ENCODE data around the gene SMG6.

SMG6 gene

DNA sequence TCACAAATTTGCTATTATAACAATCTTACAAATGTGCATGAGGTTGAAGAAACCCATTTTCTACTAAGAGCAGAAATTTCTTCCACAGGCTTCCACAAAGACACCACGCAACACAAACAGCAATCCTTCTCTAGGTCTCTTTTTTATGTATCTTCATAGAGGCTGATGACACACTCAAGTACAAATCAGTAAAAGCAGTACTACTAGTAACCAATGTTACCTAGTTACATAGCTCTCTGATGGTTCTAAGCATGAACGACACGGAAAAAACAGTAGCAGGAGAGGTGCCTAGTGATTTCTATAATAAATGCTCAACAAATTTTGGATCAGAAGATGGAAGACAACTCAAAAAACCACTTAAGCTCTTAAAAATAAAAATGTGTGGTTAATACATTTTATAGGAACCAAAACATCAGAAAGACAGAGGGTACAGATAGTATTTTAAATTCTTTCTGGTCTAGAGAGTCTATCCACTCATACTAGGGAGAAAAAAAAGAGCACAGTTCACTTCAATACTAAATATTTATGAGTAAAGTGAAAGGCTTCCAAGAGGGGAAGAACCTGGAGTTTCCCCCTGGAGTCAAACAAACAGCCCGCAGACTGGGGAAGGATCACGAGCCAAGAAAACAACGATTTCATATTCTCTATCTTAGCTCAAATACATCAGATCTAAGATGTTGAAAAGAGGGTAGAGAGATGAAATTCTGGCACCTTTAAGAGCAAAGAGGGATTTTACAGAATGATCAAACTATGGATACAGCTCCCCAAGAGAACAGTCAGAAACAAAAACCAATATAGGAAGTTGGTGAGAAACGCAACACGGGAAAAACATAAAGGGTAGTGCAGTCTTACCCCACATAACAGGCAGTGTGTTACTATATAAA, 40.2 kb downstream of the SMG6 start:
- ChIA-PET CTCF (interaction anchor here (0.6 to 3.2 kb wide), 12 partner anchors 11 to 377 kb away, joined by 3 to 21 read pairs (median 4); partner anchors contain the start of gene HIC1), POLR2A (interaction anchor here (0.5 to 0.8 kb wide), 3 partner anchors 14 to 240 kb away, joined by 3 to 5 read pairs (median 4); partner anchors contain the start of genes SMG6 and SRR)
- no peak for TF ChIP-seq HIC1 (tag by site-specific recombination; IDR thresholded peaks at IDR 0.05)
- no peak overlapping the region for H3K27ac ChIP-seq (ENCODE audit: extremely low read depth, low read depth, low read length)
- H3K9me3 ChIP-seq (ENCODE audit: control insufficient read depth, insufficient read depth, low read depth, low read length): no peaks in the 10 kb centered on the region
- H3K4me3 ChIP-seq (ENCODE audit: low read depth, low read length): no peak overlapping the region
- peaks cover 14% of the 10 kb centered on the region for H3K4me1 ChIP-seq (ENCODE audit: control insufficient read depth, insufficient read depth, low read length)
- H3K36me3 ChIP-seq (ENCODE audit: control insufficient read depth in 2 of 2, insufficient read depth in 1 of 2, low read length in 2 of 2): peaks cover 19 to 35% of the 10 kb centered on the region in 2 experiments

DNA sequence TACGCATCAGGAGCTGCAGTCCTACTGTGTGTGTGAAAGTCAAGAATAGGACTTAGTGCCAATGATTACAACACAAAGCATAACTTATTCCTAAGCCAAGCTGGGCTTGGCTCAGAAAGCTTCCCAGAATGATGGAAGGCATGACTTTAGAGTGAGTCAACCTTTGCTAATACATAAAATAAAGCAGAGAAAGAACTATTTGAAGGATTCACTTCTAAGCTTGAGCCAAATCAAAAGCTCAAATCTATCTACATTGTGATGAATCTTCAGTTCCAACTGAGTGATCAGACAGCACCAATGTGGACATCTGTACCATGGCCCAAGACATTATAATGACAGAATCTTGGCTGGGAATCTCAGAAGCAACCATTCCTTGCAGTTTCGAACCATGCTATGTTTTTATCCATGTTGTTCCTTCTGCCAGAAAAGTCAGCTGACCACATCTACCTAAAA, 41.4 kb downstream of the SMG6 start:
- Histone ChIP-seq H3K4me3 (ENCODE audit: low read depth, low read length) (no peak overlapping the region), H3K9me3 (ENCODE audit: control insufficient read depth, insufficient read depth, low read depth, low read length) (no peaks in the 10 kb centered on the region), H3K4me1 (ENCODE audit: control insufficient read depth, insufficient read depth, low read length) (peaks cover 14% of the 10 kb centered on the region), H3K27ac (ENCODE audit: extremely low read depth, low read depth, low read length) (no peak overlapping the region), H3K36me3 (ENCODE audit: control insufficient read depth in 2 of 2, insufficient read depth in 1 of 2, low read length in 2 of 2) (peaks cover 12 to 34% of the 10 kb centered on the region in 2 experiments)
- TF ChIP-seq, protein P1, sequence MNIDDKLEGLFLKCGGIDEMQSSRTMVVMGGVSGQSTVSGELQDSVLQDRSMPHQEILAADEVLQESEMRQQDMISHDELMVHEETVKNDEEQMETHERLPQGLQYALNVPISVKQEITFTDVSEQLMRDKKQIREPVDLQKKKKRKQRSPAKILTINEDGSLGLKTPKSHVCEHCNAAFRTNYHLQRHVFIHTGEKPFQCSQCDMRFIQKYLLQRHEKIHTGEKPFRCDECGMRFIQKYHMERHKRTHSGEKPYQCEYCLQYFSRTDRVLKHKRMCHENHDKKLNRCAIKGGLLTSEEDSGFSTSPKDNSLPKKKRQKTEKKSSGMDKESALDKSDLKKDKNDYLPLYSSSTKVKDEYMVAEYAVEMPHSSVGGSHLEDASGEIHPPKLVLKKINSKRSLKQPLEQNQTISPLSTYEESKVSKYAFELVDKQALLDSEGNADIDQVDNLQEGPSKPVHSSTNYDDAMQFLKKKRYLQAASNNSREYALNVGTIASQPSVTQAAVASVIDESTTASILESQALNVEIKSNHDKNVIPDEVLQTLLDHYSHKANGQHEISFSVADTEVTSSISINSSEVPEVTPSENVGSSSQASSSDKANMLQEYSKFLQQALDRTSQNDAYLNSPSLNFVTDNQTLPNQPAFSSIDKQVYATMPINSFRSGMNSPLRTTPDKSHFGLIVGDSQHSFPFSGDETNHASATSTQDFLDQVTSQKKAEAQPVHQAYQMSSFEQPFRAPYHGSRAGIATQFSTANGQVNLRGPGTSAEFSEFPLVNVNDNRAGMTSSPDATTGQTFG (tag by site-specific recombination; IDR thresholded peaks at IDR 0.05; ENCODE audit: borderline replicate concordance): no peak
- TF ChIP-seq ZNF707 (tag by site-specific recombination; IDR thresholded peaks at IDR 0.05) (no peak), ZNF571 (tag by site-specific recombination; IDR thresholded peaks at IDR 0.05) (no peak), SCRT1 (tag by site-specific recombination; IDR thresholded peaks at IDR 0.05; ENCODE audit: borderline replicate concordance) (no peak), ZNF24 (tag by site-specific recombination; IDR thresholded peaks at IDR 0.05) (no peak), ZNF169 (tag by site-specific recombination; IDR thresholded peaks at IDR 0.05) (no peak), ZNF324 (tag by site-specific recombination; IDR thresholded peaks at IDR 0.05) (no peak), ZNF623 (tag by site-specific recombination; IDR thresholded peaks at IDR 0.05) (no peak), ZNF280C (tag by site-specific recombination; IDR thresholded peaks at IDR 0.05) (no peak), ZNF248 (tag by site-specific recombination; IDR thresholded peaks at IDR 0.05) (no peak), ZNF292 (tag by site-specific recombination; IDR thresholded peaks at IDR 0.05; ENCODE audit: borderline replicate concordance, low read depth) (no peak), ZNF426 (tag by site-specific recombination; IDR thresholded peaks at IDR 0.05) (no peak), ZNF214 (tag by site-specific recombination; IDR thresholded peaks at IDR 0.05; ENCODE audit: borderline replicate concordance) (no peak), ZNF366 (tag by site-specific recombination; conservative IDR thresholded peaks at IDR 0.05) (no peak), ZNF473 (tag by site-specific recombination; IDR thresholded peaks at IDR 0.05) (no peak), OSR2 (tag by site-specific recombination; IDR thresholded peaks at IDR 0.05) (no peak), ZNF596 (tag by site-specific recombination; IDR thresholded peaks at IDR 0.05) (no peak)
- TF ChIP-seq, protein P2, sequence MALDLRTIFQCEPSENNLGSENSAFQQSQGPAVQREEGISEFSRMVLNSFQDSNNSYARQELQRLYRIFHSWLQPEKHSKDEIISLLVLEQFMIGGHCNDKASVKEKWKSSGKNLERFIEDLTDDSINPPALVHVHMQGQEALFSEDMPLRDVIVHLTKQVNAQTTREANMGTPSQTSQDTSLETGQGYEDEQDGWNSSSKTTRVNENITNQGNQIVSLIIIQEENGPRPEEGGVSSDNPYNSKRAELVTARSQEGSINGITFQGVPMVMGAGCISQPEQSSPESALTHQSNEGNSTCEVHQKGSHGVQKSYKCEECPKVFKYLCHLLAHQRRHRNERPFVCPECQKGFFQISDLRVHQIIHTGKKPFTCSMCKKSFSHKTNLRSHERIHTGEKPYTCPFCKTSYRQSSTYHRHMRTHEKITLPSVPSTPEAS (tag by site-specific recombination; IDR thresholded peaks at IDR 0.05): no peak
- TF ChIP-seq, protein P3, sequence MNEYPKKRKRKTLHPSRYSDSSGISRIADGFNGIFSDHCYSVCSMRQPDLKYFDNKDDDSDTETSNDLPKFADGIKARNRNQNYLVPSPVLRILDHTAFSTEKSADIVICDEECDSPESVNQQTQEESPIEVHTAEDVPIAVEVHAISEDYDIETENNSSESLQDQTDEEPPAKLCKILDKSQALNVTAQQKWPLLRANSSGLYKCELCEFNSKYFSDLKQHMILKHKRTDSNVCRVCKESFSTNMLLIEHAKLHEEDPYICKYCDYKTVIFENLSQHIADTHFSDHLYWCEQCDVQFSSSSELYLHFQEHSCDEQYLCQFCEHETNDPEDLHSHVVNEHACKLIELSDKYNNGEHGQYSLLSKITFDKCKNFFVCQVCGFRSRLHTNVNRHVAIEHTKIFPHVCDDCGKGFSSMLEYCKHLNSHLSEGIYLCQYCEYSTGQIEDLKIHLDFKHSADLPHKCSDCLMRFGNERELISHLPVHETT (tag by site-specific recombination; IDR thresholded peaks at IDR 0.05): no peak
- POLR2A ChIA-PET: interaction anchor here (0.7 to 1.2 kb wide), 3 partner anchors 9 to 210 kb away, joined by 3 read pairs; partner anchors contain the start of genes SMG6 and SRR
- CTCF ChIA-PET: interaction anchor here (0.6 to 2.6 kb wide), 5 partner anchors 10 to 21 kb away, joined by 3 to 11 read pairs (median 7); no protein-coding TSS in a partner anchor
